Keratinocyte (primary cell): ENCODE data around the gene PRCP. TPM values are rescaled to one million over a fixed set of nuclear protein-coding genes. Genes with fewer than 3 reads are reported as not detected.

ENCODE experiments used
- DNase-seq: peaks from one replicate; pipeline ENCODE4 v3.0.0-alpha.2; 2011; ENCODE audit warnings: low read depth, missing footprints, low spot score
- FAIRE-seq: peaks from 2 replicates; lab custom pipeline; 2011; peaks lifted over from hg19 to GRCh38; lab: Jason Lieb, UNC
- H2AFZ ChIP-seq: 2 replicates; pipeline ENCODE4 v1.6.0; 2012; ENCODE audit warnings: low read length, control low read depth, inconsistent platforms; ENCODE audit not compliant: control insufficient read depth
- H3K27ac ChIP-seq: 2 replicates; pipeline ENCODE4 v1.5.1; 2011; ENCODE audit warnings: low read length; ENCODE audit not compliant: control insufficient read depth, insufficient read depth
- H3K27me3 ChIP-seq: 3 replicates; pipeline ENCODE4 v1.6.0; 2011; ENCODE audit warnings: low read length; ENCODE audit not compliant: control insufficient read depth, insufficient read depth; ENCODE audit errors: extremely low read depth
- H3K36me3 ChIP-seq, 2 experiments: 2 replicates in 1 of 2; 3 replicates in 1 of 2; pipeline ENCODE4 v1.5.1; 2011; ENCODE audit warnings: low read length in 2 of 2, mild to moderate bottlenecking in 1 of 2; ENCODE audit not compliant: control insufficient read depth in 2 of 2, insufficient read depth in 2 of 2; ENCODE audit errors: extremely low read depth in 1 of 2
- H3K4me1 ChIP-seq: 3 replicates; pipeline ENCODE4 v1.5.1; 2011; ENCODE audit warnings: low read length; ENCODE audit not compliant: control insufficient read depth, insufficient read depth; ENCODE audit errors: extremely low read depth
- H3K4me2 ChIP-seq: 3 replicates; pipeline ENCODE4 v1.6.0; 2011; ENCODE audit warnings: low read depth, low read length; ENCODE audit not compliant: control insufficient read depth, insufficient read depth; ENCODE audit errors: extremely low read depth
- H3K4me3 ChIP-seq, 3 experiments: fragments of 200-600 bp in 1 of 3; sonication (generic) in 1 of 3; 2 replicates in 2 of 3; 3 replicates in 1 of 3; pipeline ENCODE4 v1.5.1; 2011 to 2016; ENCODE audit warnings: low read length in 3 of 3, mild to moderate bottlenecking in 3 of 3, control low read depth in 2 of 3, inconsistent platforms in 1 of 3, low read depth in 1 of 3, mixed read lengths in 1 of 3, mixed run types in 1 of 3, moderate library complexity in 1 of 3; ENCODE audit not compliant: control insufficient read depth in 2 of 3, insufficient read depth in 2 of 3; ENCODE audit errors: extremely low read depth in 1 of 3
- H3K79me2 ChIP-seq: 2 replicates; pipeline ENCODE4 v1.6.0; 2012; ENCODE audit warnings: low read length; ENCODE audit not compliant: control insufficient read depth, insufficient read depth
- H3K9ac ChIP-seq: 3 replicates; pipeline ENCODE4 v1.6.0; 2011; ENCODE audit warnings: low read length; ENCODE audit not compliant: control insufficient read depth, insufficient read depth; ENCODE audit errors: extremely low read depth
- H3K9me1 ChIP-seq: 3 replicates; pipeline ENCODE4 v1.6.0; 2011; ENCODE audit warnings: low read length; ENCODE audit not compliant: control insufficient read depth, insufficient read depth; ENCODE audit errors: extremely low read depth
- H3K9me3 ChIP-seq: 2 replicates; pipeline ENCODE4 v1.5.1; 2012; ENCODE audit warnings: low read depth, low read length; ENCODE audit not compliant: control insufficient read depth
- H4K20me1 ChIP-seq: 3 replicates; pipeline ENCODE4 v1.6.0; 2011; ENCODE audit warnings: low read length; ENCODE audit not compliant: control insufficient read depth, insufficient read depth; ENCODE audit errors: extremely low read depth
- CTCF ChIP-seq, 3 experiments: IDR thresholded peaks in 1 of 3; conservative IDR thresholded peaks in 1 of 3; optimal IDR thresholded peaks in 1 of 3; 2 replicates in 2 of 3; 3 replicates in 1 of 3; pipeline versions ENCODE3 to v1.5.1; 2011; ENCODE audit warnings: low read length in 3 of 3, mild to moderate bottlenecking in 3 of 3, moderate library complexity in 2 of 3, control low read depth in 1 of 3, inconsistent platforms in 1 of 3; ENCODE audit not compliant: insufficient read depth in 2 of 3; ENCODE audit errors: extremely low read depth in 1 of 3
- EZH2 ChIP-seq: IDR thresholded peaks from one replicate; pipeline ENCODE4 v1.6.1; 2012; ENCODE audit warnings: inconsistent platforms, mild to moderate bottlenecking, low read length, moderate library complexity
- dilution Hi-C: fragments of 300-500 bp; cut with MboI; formaldehyde crosslinking; loops from one replicate; pipeline ENCODE4 v1.7.0; 2020; ENCODE audit warnings: low sequenced_read_pairs; ENCODE audit not compliant: extremely low pct_ligation_motif_present
- polyA plus RNA-seq, 5 experiments: library from polyadenylated mRNA; depleted of rRNA in 3 of 5; stranded (reverse) in 3 of 5; stranded (forward) in 1 of 5; unstranded in 1 of 5; fragments of >200 nt; gene quantifications; 1 replicate in 1 of 5; 2 replicates in 3 of 5; 3 replicates in 1 of 5; pipeline versions ENCODE4 v1.2.1 to v1.2.3, GENCODE V29; 2011 to 2012; ENCODE audit warnings: missing spikeins in 2 of 5, low read depth in 1 of 5, low replicate concordance in 1 of 5

The PRCP gene
- polyA plus RNA-seq, 1 donor (not counting 4 experiments of a cell fraction or from before 2014, with no cell fraction given) = 43.5 TPM

GRCh38 chr11:82810326-82810725 lies 89.9 kb downstream of the PRCP start:
- H3K9me3 ChIP-seq = no peaks in the 10 kb centered on the region
- no peaks in the 10 kb centered on the region for H3K27me3 ChIP-seq
- no peak overlapping the region for H2AFZ ChIP-seq
- no peak for DNase-seq
- no peak overlapping the region for H3K4me3 ChIP-seq
- H3K9ac ChIP-seq = no peak overlapping the region
- H3K4me2 ChIP-seq = no peak overlapping the region
- no peaks in the 10 kb centered on the region for H4K20me1 ChIP-seq
- TF ChIP-seq CTCF (optimal IDR thresholded peaks at IDR 0.05 in 1 of 3, IDR thresholded peaks at IDR 0.05 in 1 of 3, conservative IDR thresholded peaks at IDR 0.05 in 1 of 3; ENCODE audit: extremely low read depth in 1 of 3, insufficient read depth in 2 of 3, low read length in 3 of 3) (no peak), EZH2 (no peak)
- dilution Hi-C loops = no loop called here
- no peaks in the 10 kb centered on the region for H3K79me2 ChIP-seq
- H3K27ac ChIP-seq = no peak overlapping the region
- H3K4me1 ChIP-seq = no peaks in the 10 kb centered on the region
- H3K36me3 ChIP-seq = no peaks in the 10 kb centered on the region
- no peak for FAIRE-seq
- H3K9me1 ChIP-seq = no peaks in the 10 kb centered on the region

- no peak overlapping the region for H3K4me3 ChIP-seq
- H3K4me2 ChIP-seq = no peak overlapping the region
- no peaks in the 10 kb centered on the region for H3K27me3 ChIP-seq
- H2AFZ ChIP-seq = no peak overlapping the region
- no peak overlapping the region for H3K27ac ChIP-seq
- no peaks in the 10 kb centered on the region for H3K79me2 ChIP-seq
- no peaks in the 10 kb centered on the region for H3K9me3 ChIP-seq
- no peaks in the 10 kb centered on the region for H3K36me3 ChIP-seq
- dilution Hi-C loops = no loop called here
- no peak for TF ChIP-seq CTCF (optimal IDR thresholded peaks at IDR 0.05 in 1 of 3, IDR thresholded peaks at IDR 0.05 in 1 of 3, conservative IDR thresholded peaks at IDR 0.05 in 1 of 3; ENCODE audit: extremely low read depth in 1 of 3, insufficient read depth in 2 of 3, low read length in 3 of 3)
- FAIRE-seq (no peak), DNase-seq (no peak)
- no peak overlapping the region for H3K9ac ChIP-seq
- no peaks in the 10 kb centered on the region for H3K4me1 ChIP-seq
- no peaks in the 10 kb centered on the region for H4K20me1 ChIP-seq
- no peaks in the 10 kb centered on the region for H3K9me1 ChIP-seq
Measured at GRCh38 chr11:82807646-82808045, 92.6 kb downstream of the PRCP start.
